H1 (cell line): Measurements from ENCODE around the gene KRT13. TPM values are rescaled to one million over a fixed set of nuclear protein-coding genes. Genes with fewer than 3 reads are reported as not detected.

ENCODE experiments used
- CTCF ChIA-PET: fragments of 300-600 bp; sonication (Branson Sonifier 250); formaldehyde crosslinking; loops from one replicate; lab custom pipeline; 2021; ENCODE audit not compliant: partially characterized antibody; lab: Charles Lee
- POLR2A ChIA-PET: fragments of 300-600 bp; sonication (Branson Sonifier 250); formaldehyde crosslinking; loops from one replicate; lab custom pipeline; 2021; ENCODE audit warnings: inconsistent platforms; ENCODE audit not compliant: partially characterized antibody; lab: Charles Lee
- DNase-seq, 2 experiments: peaks; one replicate each; pipeline versions ENCODE4 v3.0.0 to v3.0.0-alpha.2; 2010 to 2022; ENCODE audit warnings: low spot score in 2 of 2, low read depth in 1 of 2, mixed read lengths in 1 of 2
- FAIRE-seq: peaks from 2 replicates; lab custom pipeline; 2011; peaks lifted over from hg19 to GRCh38; lab: Jason Lieb, UNC
- H2AFZ ChIP-seq: 2 replicates; pipeline ENCODE4 v1.8.1; 2012; ENCODE audit warnings: low read length, inconsistent platforms
- H2AK5ac ChIP-seq: 2 replicates; pipeline ENCODE4 v1.6.1; 2013; ENCODE audit warnings: low read depth, low read length
- H2BK120ac ChIP-seq: replicated peaks from 2 replicates; pipeline ENCODE3; 2013; ENCODE audit warnings: low read depth, low read length, inconsistent platforms
- H2BK12ac ChIP-seq: 2 replicates; pipeline ENCODE4 v1.6.1; 2013; ENCODE audit warnings: low read depth, low read length
- H2BK15ac ChIP-seq: 2 replicates; pipeline ENCODE4 v1.6.1; 2013; ENCODE audit warnings: low read length
- H2BK20ac ChIP-seq: 2 replicates; pipeline ENCODE4 v1.6.1; 2013; ENCODE audit warnings: low read length
- H2BK5ac ChIP-seq: 2 replicates; pipeline ENCODE4 v1.6.1; 2013; ENCODE audit warnings: low read depth, low read length
- H3K14ac ChIP-seq: 2 replicates; pipeline ENCODE4 v1.6.1; 2013; ENCODE audit warnings: inconsistent platforms; ENCODE audit not compliant: insufficient read length
- H3K18ac ChIP-seq: 2 replicates; pipeline ENCODE4 v1.6.1; 2013; ENCODE audit warnings: low read length; ENCODE audit errors: extremely low read depth
- H3K23ac ChIP-seq: 2 replicates; pipeline ENCODE4 v1.6.1; 2013; ENCODE audit warnings: inconsistent platforms; ENCODE audit not compliant: insufficient read length
- H3K23me2 ChIP-seq: 2 replicates; pipeline ENCODE4 v1.6.1; 2013; ENCODE audit warnings: low read depth, low read length
- H3K27ac ChIP-seq: 2 replicates; pipeline ENCODE4 v1.6.1; 2011; ENCODE audit warnings: low read depth, low read length, inconsistent platforms
- H3K27me3 ChIP-seq, 4 experiments: replicated peaks in 1 of 4; 1 replicate in 1 of 4; 2 replicates in 3 of 4; pipeline versions ENCODE4 v1.6.1 to v1.8.1; 2011 to 2013; ENCODE audit warnings: low read length in 3 of 4, mild to moderate bottlenecking in 3 of 4, inconsistent platforms in 2 of 4, mixed read lengths in 2 of 4, moderate library complexity in 1 of 4; ENCODE audit not compliant: control insufficient read depth in 3 of 4, insufficient read depth in 3 of 4; ENCODE audit errors: extremely low read depth in 1 of 4
- H3K36me3 ChIP-seq, 4 experiments: 2 replicates each; pipeline versions ENCODE4 v1.6.1 to v1.8.1; 2011 to 2013; ENCODE audit warnings: mild to moderate bottlenecking in 4 of 4, low read length in 3 of 4, moderate library complexity in 2 of 4, control low read depth in 1 of 4, inconsistent platforms in 1 of 4; ENCODE audit not compliant: insufficient read depth in 4 of 4, control insufficient read depth in 2 of 4
- H3K4ac ChIP-seq: replicated peaks from 2 replicates; pipeline ENCODE3; 2013; ENCODE audit warnings: low read length, low read depth, mixed read lengths, inconsistent platforms; ENCODE audit not compliant: insufficient read length
- H3K4me1 ChIP-seq, 4 experiments: replicated peaks in 1 of 4; 1 replicate in 1 of 4; 2 replicates in 3 of 4; pipeline versions ENCODE4 v1.6.1 to v1.8.1; 2011 to 2013; ENCODE audit warnings: low read length in 3 of 4, inconsistent platforms in 2 of 4, mixed read lengths in 1 of 4; ENCODE audit not compliant: insufficient read depth in 4 of 4, control insufficient read depth in 3 of 4
- H3K4me2 ChIP-seq, 2 experiments: 2 replicates each; pipeline versions ENCODE4 v1.6.1 to v1.8.1; 2011 to 2013; ENCODE audit warnings: low read depth in 2 of 2, low read length in 2 of 2, control low read depth in 1 of 2, inconsistent platforms in 1 of 2, mild to moderate bottlenecking in 1 of 2; ENCODE audit not compliant: insufficient read depth in 1 of 2
- H3K4me3 ChIP-seq, 4 experiments: fragments of 200-600, 300-600 bp in 1 of 4; sonication (generic), shearing (Covaris generic), sonication (Bioruptor Twin) in 1 of 4; 2 replicates each; pipeline versions ENCODE4 v1.5.1 to v1.8.1; 2011 to 2016; ENCODE audit warnings: low read length in 4 of 4, low read depth in 3 of 4, control low read depth in 2 of 4, inconsistent platforms in 2 of 4, mild to moderate bottlenecking in 2 of 4, mixed read lengths in 1 of 4, moderate library complexity in 1 of 4; ENCODE audit not compliant: insufficient read depth in 2 of 4; ENCODE audit errors: extremely low read depth in 1 of 4
- H3K56ac ChIP-seq: replicated peaks from 2 replicates; pipeline ENCODE3; 2013; ENCODE audit warnings: low read depth, mild to moderate bottlenecking, mixed read lengths, low read length, inconsistent platforms; ENCODE audit not compliant: insufficient read length
- H3K79me1 ChIP-seq: 2 replicates; pipeline ENCODE4 v1.6.1; 2013; ENCODE audit warnings: low read depth, low read length, control low read depth
- H3K79me2 ChIP-seq, 2 experiments: 2 replicates each; pipeline versions ENCODE4 v1.6.1 to v1.8.1; 2012 to 2013; ENCODE audit warnings: low read length in 2 of 2, mild to moderate bottlenecking in 2 of 2, inconsistent platforms in 1 of 2; ENCODE audit not compliant: insufficient read depth in 2 of 2, control insufficient read depth in 1 of 2
- H3K9ac ChIP-seq, 4 experiments: replicated peaks in 1 of 4; 1 replicate in 1 of 4; 2 replicates in 3 of 4; pipeline versions ENCODE4 v1.6.1 to v1.8.1; 2011 to 2013; ENCODE audit warnings: low read depth in 3 of 4, low read length in 3 of 4, control low read depth in 2 of 4, mild to moderate bottlenecking in 2 of 4, moderate library complexity in 2 of 4, inconsistent platforms in 1 of 4; ENCODE audit errors: extremely low read depth in 1 of 4
- H3K9me3 ChIP-seq, 2 experiments: 2 replicates each; pipeline versions ENCODE4 v1.6.1 to v1.8.1; 2012 to 2013; ENCODE audit warnings: mild to moderate bottlenecking in 2 of 2, moderate library complexity in 2 of 2, control low read depth in 1 of 2, inconsistent platforms in 1 of 2, low read depth in 1 of 2, low read length in 1 of 2, mixed read lengths in 1 of 2; ENCODE audit not compliant: insufficient read depth in 2 of 2
- H4K20me1 ChIP-seq, 2 experiments: replicated peaks in 1 of 2; 2 replicates each; pipeline versions ENCODE3 to v1.8.1; 2011 to 2013; ENCODE audit warnings: inconsistent platforms in 2 of 2, low read length in 2 of 2, mild to moderate bottlenecking in 1 of 2; ENCODE audit not compliant: insufficient read depth in 2 of 2, control insufficient read depth in 1 of 2
- H4K5ac ChIP-seq: 2 replicates; pipeline ENCODE4 v1.6.1; 2013; ENCODE audit warnings: low read length, low read depth, mixed read lengths, inconsistent platforms; ENCODE audit not compliant: insufficient read length
- H4K8ac ChIP-seq: 2 replicates; pipeline ENCODE4 v1.8.0; 2013; ENCODE audit warnings: mild to moderate bottlenecking, moderate library complexity, low read length, inconsistent platforms; ENCODE audit not compliant: insufficient read depth; ENCODE audit errors: extremely low read depth
- H4K91ac ChIP-seq: replicated peaks from 2 replicates; pipeline ENCODE3; 2013; ENCODE audit warnings: low read length, mixed read lengths, inconsistent platforms; ENCODE audit not compliant: insufficient read length
- CBX5 ChIP-seq: fragments of 300-800, 300-1000 bp; sonication (generic); IDR thresholded peaks from 2 replicates; pipeline ENCODE4 v1.7.1; 2016; ENCODE audit warnings: antibody characterized with exemption, low read length, low read depth
- GABPA ChIP-seq: IDR thresholded peaks from 2 replicates; pipeline ENCODE4 v1.6.1; 2011; ENCODE audit warnings: mild to moderate bottlenecking, low read length, moderate library complexity, borderline replicate concordance; ENCODE audit not compliant: insufficient read depth
- RAD21 ChIP-seq, 2 experiments: IDR thresholded peaks in 1 of 2; conservative IDR thresholded peaks in 1 of 2; 2 replicates each; pipeline ENCODE4 v1.6.1; 2011; ENCODE audit warnings: low read depth in 2 of 2, low read length in 2 of 2, improper control_type of control experiment in 1 of 2, inconsistent platforms in 1 of 2, mild to moderate bottlenecking in 1 of 2, moderate library complexity in 1 of 2
- SIRT6 ChIP-seq: IDR thresholded peaks from one replicate; pipeline ENCODE4 v1.7.1; 2012; ENCODE audit warnings: low read length, inconsistent platforms
- SP1 ChIP-seq: IDR thresholded peaks from 2 replicates; pipeline ENCODE4 v1.6.1; 2011; ENCODE audit warnings: low read depth, low read length
- TCF12 ChIP-seq: IDR thresholded peaks from 2 replicates; pipeline ENCODE4 v1.6.1; 2011; ENCODE audit warnings: low read depth, mild to moderate bottlenecking, low read length
- TEAD4 ChIP-seq: IDR thresholded peaks from 2 replicates; pipeline ENCODE4 v1.6.1; 2012; ENCODE audit warnings: low read depth, low read length, inconsistent platforms, mixed read lengths
- WGBS, 2 experiments: shearing (Covaris generic) in 1 of 2; methylation state at CpG; one replicate each; pipeline versions ENCODE4 v1.1.6 to v1.1.7; 2013 to 2015; ENCODE audit warnings: low lambda C conversion rate in 2 of 2, mixed read lengths in 2 of 2, inconsistent platforms in 1 of 2, low coverage in 1 of 2, missing lambda C conversion rate in 1 of 2; ENCODE audit not compliant: insufficient replicate concordance in 2 of 2, insufficient coverage in 1 of 2, insufficient read length in 1 of 2; ENCODE audit errors: extremely low coverage in 1 of 2, missing lambda C conversion rate in 1 of 2; 5-methylcytosine and 5-hydroxymethylcytosine counted together
- polyA plus RNA-seq, 7 experiments: library from polyadenylated mRNA; depleted of rRNA in 3 of 7; stranded (reverse) in 5 of 7; unstranded in 2 of 7; fragments of >200 nt in 5 of 7; fragments of 200-250 nt in 2 of 7; gene quantifications; 1 replicate in 5 of 7; 2 replicates in 1 of 7; 4 replicates in 1 of 7; pipeline versions ENCODE4 v1.2.1 to v1.2.3, GENCODE V29; 2011 to 2013; ENCODE audit warnings: missing spikeins in 2 of 7, mixed read lengths in 2 of 7
- total RNA-seq: library from RNA; stranded (reverse); fragmentation: NEBNext Ultra II Directional; extraction: Animal tissue kit (Norgen Biotek cat#: 25700); gene quantifications from 2 replicates; pipeline ENCODE4 v1.2.1, GENCODE V29; 2021
- TF ChIP-seq, protein P1 (sequence below): IDR thresholded peaks from 2 replicates; pipeline ENCODE4 v1.6.1; 2012; ENCODE audit warnings: inconsistent platforms

Gene KRT13
- total and polyA plus RNA-seq, 2 of the 8 experiments (the other 6 are each of a cell fraction or from before 2014, with no cell fraction given), result 0.09 TPM; not detected in 1

DNA sequence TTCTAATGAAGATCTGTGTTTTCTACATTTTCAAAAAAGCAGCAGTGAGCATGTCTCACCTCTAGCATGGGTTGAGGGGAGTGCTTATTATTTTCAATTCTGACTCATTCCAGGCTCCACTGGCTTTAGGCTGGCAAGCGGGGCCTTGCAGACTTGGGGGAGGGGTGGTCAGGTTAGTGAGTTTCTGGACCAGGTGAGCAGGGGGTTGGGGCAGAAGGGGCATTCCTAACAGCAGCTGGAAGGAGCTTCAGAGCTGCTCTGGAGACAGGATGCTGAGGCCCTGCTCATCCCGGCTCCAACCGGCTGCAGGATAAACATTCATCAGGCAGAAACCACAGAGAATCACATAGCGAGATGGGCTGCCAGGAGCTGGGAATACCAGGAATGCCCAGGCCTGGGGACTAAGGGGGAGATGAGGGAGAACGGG lies 33.2 kb upstream of the KRT13 start:
- CTCF ChIA-PET, result interaction anchor here (5.5 kb wide), 1 partner anchor 10 kb away, joined by 48 read pairs; no protein-coding TSS in a partner anchor

More for the DNA sequence above, 33.2 kb upstream of the KRT13 start:
- Histone ChIP-seq H3K23ac (no peak overlapping the region), H2BK12ac (peak overlapping the region; percentile 71; the same call in 1 of the 2 replicates), H3K36me3 (no peaks in the 10 kb centered on the region), H2AK5ac (no peak overlapping the region), H3K56ac (no peak overlapping the region), H3K4me1 (peaks cover 10 to 23% (median 16%) of the 10 kb centered on the region in 4 experiments), H4K5ac (no peak overlapping the region), H2BK5ac (peak overlapping the region; percentile 52; the same call in 1 of the 2 replicates), H3K4me3 (no peak overlapping the region), H3K14ac (no peak overlapping the region), H4K20me1 (no peaks in the 10 kb centered on the region), H3K4me2 (0 out of 4 replicates have a peak overlapping the region, but pooled peaks of 1 of the 2 experiments have one; percentile 26), H4K91ac (no peak overlapping the region), H3K9ac (0 out of 7 replicates have a peak overlapping the region, but pooled peaks of 1 of the 4 experiments have one; percentile 8), H3K27me3 (no peaks in the 10 kb centered on the region; a peak in 1 of 7 replicates), H3K27ac (no peak overlapping the region), H2AFZ (no peak overlapping the region), H3K23me2 (no peaks in the 10 kb centered on the region), H2BK15ac (no peak overlapping the region), H4K8ac (no peak overlapping the region), H3K9me3 (no peaks in the 10 kb centered on the region), H3K79me1 (no peaks in the 10 kb centered on the region), H3K4ac (no peak overlapping the region), H2BK120ac (no peak overlapping the region), H2BK20ac (peak overlapping the region; percentile 93; the same call in 1 of the 2 replicates), H3K79me2 (no peaks in the 10 kb centered on the region), H3K18ac (peak overlapping the region; percentile 71)
- POLR2A ChIA-PET, result interaction anchor here (16.2 kb wide), 1 partner anchor 13 kb away, joined by 293 read pairs; the partner anchor contains the start of gene KRT19
- no peak for TF ChIP-seq SIRT6
- no peak for TF ChIP-seq CBX5
- no peak for TF ChIP-seq RAD21 (IDR thresholded peaks at IDR 0.05 in 1 of 2, conservative IDR thresholded peaks at IDR 0.05 in 1 of 2; ENCODE audit: low read depth in 2 of 2, low read length in 2 of 2)
- TF ChIP-seq TCF12, result 0 out of 2 replicates have a peak, but pooled peaks have one; percentile 35
- no peak for TF ChIP-seq GABPA
- TF ChIP-seq SP1, result 0 out of 2 replicates have a peak, but pooled peaks have one; percentile 8
- TF ChIP-seq, protein P1, sequence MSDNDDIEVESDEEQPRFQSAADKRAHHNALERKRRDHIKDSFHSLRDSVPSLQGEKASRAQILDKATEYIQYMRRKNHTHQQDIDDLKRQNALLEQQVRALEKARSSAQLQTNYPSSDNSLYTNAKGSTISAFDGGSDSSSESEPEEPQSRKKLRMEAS, result no peak
- 0 out of 2 replicates have a peak, but pooled peaks have one; percentile 12 for TF ChIP-seq TEAD4
- WGBS, 2 experiments, result 70% methylated on average over 5 of the region's 5 CpGs; no CpG with 5 or more reads in 1 of the 2 experiments
- FAIRE-seq (no peak), DNase-seq (no peak)
